Uterus (tissue), 4 donors: ENCODE results near the gene IGF2. TPM values are rescaled to one million over a fixed set of nuclear protein-coding genes. Genes with fewer than 3 reads are reported as not detected.
A peak's percentile ranks its signal among the peaks of the same experiment; 100 is the strongest.

ENCODE experiments used
- DNase-seq, 2 donors: peaks; one replicate each; pipeline ENCODE4 v3.0.0-alpha.2; 2019 to 2020
- H3K27ac ChIP-seq, 2 donors: fragments of 200-600 bp; sonication (generic); 1 replicate in 1 of 2; 2 replicates in 1 of 2; pipeline ENCODE4 v1.5.1; 2016 to 2018
- H3K27me3 ChIP-seq, 2 donors: fragments of 200-600 bp; sonication (generic); one replicate each; pipeline ENCODE4 v1.5.1; 2018 to 2019; ENCODE audit warnings: control low read depth in 1 of 2
- H3K36me3 ChIP-seq, 2 donors: fragments of 200-600 bp; sonication (generic); one replicate each; pipeline ENCODE4 v1.5.1; 2019; ENCODE audit warnings: control low read depth in 1 of 2
- H3K4me1 ChIP-seq, 2 donors: fragments of 200-600 bp; sonication (generic); one replicate each; pipeline ENCODE4 v1.5.1; 2018 to 2019; ENCODE audit warnings: control low read depth in 1 of 2
- H3K4me3 ChIP-seq, 2 donors: fragments of 200-600 bp; sonication (generic); 1 replicate in 1 of 2; 2 replicates in 1 of 2; pipeline ENCODE4 v1.5.1; 2018 to 2019; ENCODE audit warnings: mild to moderate bottlenecking in 1 of 2
- H3K9me3 ChIP-seq, 2 donors: fragments of 200-600 bp; sonication (generic); one replicate each; pipeline ENCODE4 v1.5.1; 2019; ENCODE audit warnings: control low read depth in 1 of 2
- CTCF ChIP-seq, 4 experiments: fragments of 200-600 bp in 2 of 4; fragments of 450-650 bp in 2 of 4; sonication (generic) in 2 of 4; IDR thresholded peaks; one replicate each; pipeline ENCODE4 v1.5.1; 2016 to 2019; ENCODE audit warnings: antibody characterized with exemption in 4 of 4, mild to moderate bottlenecking in 2 of 4, moderate library complexity in 1 of 4
- POLR2A ChIP-seq, 2 donors: fragments of 450-650 bp; IDR thresholded peaks; one replicate each; pipeline ENCODE4 v1.6.1; 2016; ENCODE audit warnings: antibody characterized with exemption in 2 of 2, mild to moderate bottlenecking in 1 of 2, moderate library complexity in 1 of 2
- intact Hi-C: fragments of 100-400 bp; cut with DNase I; formaldehyde crosslinking; loops from one replicate; pipeline ENCODE4 v1.15.1; 2023; ENCODE audit warnings: low total_unique reads
- total RNA-seq, 4 donors: library from RNA; depleted of rRNA in 3 of 4; stranded (reverse); fragments of >200 nt in 3 of 4; gene quantifications; one replicate each; pipeline versions ENCODE4 v1.1.0 to v1.2.4, GENCODE V29; 2014 to 2023
- donor health status: DM: yes; HTN: yes; CAD: no.

The IGF2 gene
- total RNA-seq, 4 donors from 2014 or later, result 54.1 to 347 (median 188) TPM

- no peaks in the 10 kb centered on the region for H3K9me3 ChIP-seq
- no peak for DNase-seq
- peaks cover 15 to 37% of the 10 kb centered on the region in 2 donors for H3K27me3 ChIP-seq
- TF ChIP-seq POLR2A (IDR thresholded peaks at IDR 0.05), result no peak
- no peak for TF ChIP-seq CTCF (IDR thresholded peaks at IDR 0.05)
- intact Hi-C loops, result no loop called here
- H3K36me3 ChIP-seq, result no peaks in the 10 kb centered on the region
- H3K4me1 ChIP-seq, result peaks cover 0 to 20% of the 10 kb centered on the region in 2 donors
- no peak overlapping the region for H3K4me3 ChIP-seq
- no peak overlapping the region for H3K27ac ChIP-seq
Observed at GRCh38 chr11:2139621-2140337, 590 bp upstream of the IGF2 start.

DNA sequence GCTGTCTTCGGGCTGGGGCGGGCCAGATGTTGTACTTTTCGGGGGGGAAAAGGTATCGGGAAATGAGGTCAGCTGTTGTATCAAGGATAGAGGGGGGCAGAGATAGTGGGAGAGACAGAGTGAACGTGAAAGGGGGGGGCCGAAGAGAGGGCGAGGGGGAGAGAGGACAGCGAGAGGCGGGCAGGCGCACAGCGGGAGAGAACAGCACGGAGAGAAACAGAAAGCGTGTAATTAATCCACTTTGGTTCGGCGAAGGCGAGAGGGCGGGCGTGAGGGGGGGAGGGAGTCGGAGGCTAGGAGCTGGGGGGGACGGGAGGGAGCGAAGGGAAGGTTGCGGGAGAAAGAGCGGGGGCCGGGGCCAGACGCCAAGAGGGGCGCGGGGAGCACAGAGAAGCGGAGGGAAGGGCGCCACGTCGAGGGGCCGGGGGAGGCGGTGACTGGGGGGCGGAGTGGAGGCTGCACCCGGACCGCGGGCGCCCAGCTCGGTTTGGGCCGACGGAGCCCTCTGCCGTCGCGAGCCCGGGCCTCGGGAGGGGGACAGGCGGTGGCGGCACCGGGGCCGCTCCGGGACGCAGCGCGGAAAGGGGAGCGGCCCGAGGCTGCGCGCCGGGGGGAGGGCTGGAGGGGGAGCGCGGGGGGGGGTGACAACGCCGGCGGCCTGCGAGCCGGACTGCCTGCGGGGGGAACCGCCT is 612 bp downstream of the IGF2 start:
- TF ChIP-seq CTCF (IDR thresholded peaks at IDR 0.05), result no peak
- TF ChIP-seq POLR2A (IDR thresholded peaks at IDR 0.05), result no peak
- Histone ChIP-seq H3K36me3 (no peaks in the 10 kb centered on the region), H3K4me1 (peaks cover 0 to 14% of the 10 kb centered on the region in 2 donors), H3K27ac (peak overlapping the region in 1 of 2 donors; percentile 56), H3K4me3 (peak overlapping the region in 1 of 2 donors; percentile 35), H3K9me3 (no peaks in the 10 kb centered on the region), H3K27me3 (peaks cover 8 to 32% of the 10 kb centered on the region in 2 donors)
- intact Hi-C loops, result no loop called here
- DNase-seq, result no peak

DNA sequence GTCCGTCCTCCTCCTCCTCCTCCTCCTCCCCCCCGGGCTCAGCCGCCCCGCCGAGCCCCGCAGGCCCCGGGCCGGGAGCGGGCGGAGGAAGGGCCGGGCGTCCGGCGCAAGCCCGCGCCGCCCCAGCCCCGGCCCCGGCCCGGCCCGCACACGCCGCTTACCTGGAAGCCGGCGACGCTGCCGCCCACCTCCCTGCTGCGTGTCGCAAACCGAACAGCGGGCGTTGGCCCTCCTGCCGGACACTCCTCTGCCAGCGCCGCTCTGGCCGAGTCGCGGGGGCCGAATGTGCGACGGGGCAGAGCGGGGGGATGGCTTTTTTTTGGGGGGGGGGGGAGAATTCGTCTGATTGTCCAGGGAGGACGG is 1.1 kb downstream of the IGF2 start:
- Histone ChIP-seq H3K9me3 (no peaks in the 10 kb centered on the region), H3K36me3 (no peaks in the 10 kb centered on the region), H3K4me3 (peak overlapping the region in 1 of 2 donors; percentile 35), H3K27ac (peak overlapping the region in 1 of 2 donors; percentile 56), H3K27me3 (peaks cover 8 to 27% of the 10 kb centered on the region in 2 donors), H3K4me1 (peaks cover 0 to 14% of the 10 kb centered on the region in 2 donors)
- TF ChIP-seq POLR2A (IDR thresholded peaks at IDR 0.05) (no peak), CTCF (IDR thresholded peaks at IDR 0.05) (no peak)
- intact Hi-C loops, result no loop called here
- DNase-seq, result no peak

GRCh38 chr11:2137202-2138067 is 1.8 kb downstream of the IGF2 start:
- H3K27me3 ChIP-seq, result peaks cover 8 to 21% of the 10 kb centered on the region in 2 donors
- no peak for TF ChIP-seq POLR2A (IDR thresholded peaks at IDR 0.05)
- TF ChIP-seq CTCF (IDR thresholded peaks at IDR 0.05), result no peak
- H3K9me3 ChIP-seq, result no peaks in the 10 kb centered on the region
- peaks cover 0 to 14% of the 10 kb centered on the region in 2 donors for H3K4me1 ChIP-seq
- peak; percentile 71 to 72 for DNase-seq
- peak overlapping the region; percentile 24 to 35 for H3K4me3 ChIP-seq
- intact Hi-C loops, result no loop called here
- no peaks in the 10 kb centered on the region for H3K36me3 ChIP-seq
- peak overlapping the region in 1 of 2 donors; percentile 56 for H3K27ac ChIP-seq
